GM21526 (cell line): ENCODE data around the gene VWF.
A peak's percentile ranks its signal among the peaks of the same experiment; 100 is the strongest.
"Not testable (repeated sequence)": the region's sequence is repeated elsewhere in the genome, so short reads cannot be mapped to it uniquely, and the experiment has no call there.

Experiments used
- ATAC-seq: cut with Tn5 transposase; IDR thresholded peaks from one replicate; pipeline ENCODE4 v1.9.1; 2021; ENCODE audit warnings: moderate library complexity; ENCODE audit not compliant: unreplicated experiment, low FRiP score

Gene VWF

DNA sequence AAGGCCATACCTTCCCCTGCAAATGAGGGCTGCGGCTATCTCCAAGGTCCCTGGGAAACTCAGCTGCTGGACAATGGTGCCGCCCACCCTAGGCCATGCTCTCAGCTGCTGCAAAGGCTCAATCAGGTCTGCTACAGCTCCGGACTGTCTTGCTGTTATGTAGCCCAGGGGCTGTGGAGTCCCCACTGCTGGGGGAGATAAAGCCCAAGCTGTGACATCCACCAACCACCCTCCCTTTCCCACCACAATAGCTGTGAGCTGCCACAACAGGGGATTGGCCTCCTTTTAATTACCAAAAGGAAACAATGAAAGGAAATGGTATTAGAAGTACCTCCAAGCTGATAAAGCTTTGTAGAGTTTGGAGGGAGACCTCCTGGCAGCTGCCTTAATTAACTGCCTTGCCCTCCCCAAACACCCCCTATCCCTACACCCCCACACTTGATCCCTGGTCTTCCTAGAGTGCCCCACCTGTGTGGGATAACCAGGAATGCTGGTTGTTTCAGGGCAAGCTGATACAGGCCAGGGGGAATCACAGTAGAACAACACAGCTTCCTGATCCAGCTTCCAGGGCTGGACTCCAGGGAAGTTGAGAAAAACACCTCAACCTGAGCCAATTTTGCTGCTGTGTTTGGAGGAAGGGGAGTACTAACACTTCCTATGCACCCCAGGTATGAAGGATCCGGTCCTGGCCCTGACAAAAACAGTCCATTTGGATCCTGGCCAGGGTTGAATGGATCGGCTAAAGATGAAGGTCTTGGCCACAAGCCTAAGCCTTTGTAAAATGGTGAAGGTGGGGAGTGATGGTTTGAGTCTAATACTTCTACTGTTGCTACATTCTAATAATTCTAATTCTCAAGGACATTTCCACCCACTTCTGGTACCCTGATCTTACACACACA is at the start of gene VWF:
Gene VWF (minus strand): TSS at position 260 of the 899 bp plus-strand sequence. CDS start 1,474 bp downstream, outside the sequence.
- no peak for ATAC-seq

DNA sequence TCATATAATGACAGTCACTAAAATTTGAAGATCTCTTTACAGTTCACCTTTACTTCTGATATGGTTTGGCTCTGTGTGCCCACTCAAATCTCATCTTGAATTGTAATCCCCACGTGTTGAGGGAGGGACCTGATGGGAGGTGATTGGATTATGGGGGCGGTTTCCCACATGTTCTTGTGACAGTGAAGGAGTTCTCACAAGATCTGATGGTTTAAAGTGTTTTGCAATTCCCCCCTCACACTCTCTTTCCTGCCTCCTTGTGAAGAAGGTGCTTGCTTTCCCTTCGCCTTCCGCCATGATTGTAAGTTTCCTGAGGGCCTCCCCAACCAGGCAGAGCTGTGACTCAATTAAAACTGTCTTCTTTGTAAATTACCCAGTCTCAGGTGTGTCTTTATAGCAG is 48.4 kb upstream of the VWF start:
- ATAC-seq = no peak

DNA sequence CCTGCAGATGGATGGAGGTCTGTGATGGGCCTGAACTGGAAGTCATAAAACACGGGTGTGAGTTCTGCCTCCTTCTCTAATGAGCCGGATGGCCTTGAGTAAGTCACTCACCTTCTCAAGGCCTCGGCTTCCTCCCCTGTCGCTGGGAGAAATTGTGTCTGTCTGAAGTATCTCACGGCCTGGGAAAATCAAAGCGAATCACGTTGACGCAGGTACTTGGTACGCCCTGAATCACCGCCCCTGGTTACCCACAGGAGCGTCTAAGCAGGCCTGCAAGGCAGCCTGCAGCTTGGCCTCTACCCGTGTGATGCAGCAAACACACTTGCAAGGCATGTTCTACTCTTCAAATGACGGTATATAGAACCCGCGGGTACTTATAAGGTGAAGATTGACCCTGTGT is 47.6 kb upstream of the VWF start:
- no peak for ATAC-seq

DNA sequence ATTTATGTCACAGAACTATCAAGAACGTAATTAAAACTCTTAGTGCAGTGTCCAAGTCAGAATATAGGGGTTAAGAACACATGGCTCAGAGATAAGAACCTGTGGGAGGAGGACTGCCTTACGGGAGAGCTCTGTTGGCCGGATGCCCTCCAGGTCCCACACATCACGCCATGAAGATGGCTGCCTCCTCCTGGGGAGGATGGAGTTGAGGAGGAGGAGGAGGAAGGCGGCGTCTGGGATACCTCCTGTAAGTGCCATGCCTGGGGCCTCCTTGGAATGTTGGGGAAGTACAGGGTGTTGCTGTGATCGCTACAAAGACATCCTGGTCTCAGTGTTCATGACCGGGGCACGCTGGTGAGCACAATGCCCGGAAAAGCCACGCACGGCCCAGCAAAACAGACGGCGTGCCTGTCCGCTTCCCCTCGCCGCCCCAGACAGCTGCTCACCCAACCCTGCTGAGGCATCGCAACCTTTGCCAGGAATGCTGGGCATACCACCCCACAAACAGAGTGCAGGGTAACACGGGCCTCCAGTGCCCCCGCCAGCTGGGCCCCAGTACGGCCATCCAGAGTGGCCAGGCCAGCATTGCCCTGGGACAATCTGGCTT is 47.0 kb upstream of the VWF start:
- no peak for ATAC-seq

DNA sequence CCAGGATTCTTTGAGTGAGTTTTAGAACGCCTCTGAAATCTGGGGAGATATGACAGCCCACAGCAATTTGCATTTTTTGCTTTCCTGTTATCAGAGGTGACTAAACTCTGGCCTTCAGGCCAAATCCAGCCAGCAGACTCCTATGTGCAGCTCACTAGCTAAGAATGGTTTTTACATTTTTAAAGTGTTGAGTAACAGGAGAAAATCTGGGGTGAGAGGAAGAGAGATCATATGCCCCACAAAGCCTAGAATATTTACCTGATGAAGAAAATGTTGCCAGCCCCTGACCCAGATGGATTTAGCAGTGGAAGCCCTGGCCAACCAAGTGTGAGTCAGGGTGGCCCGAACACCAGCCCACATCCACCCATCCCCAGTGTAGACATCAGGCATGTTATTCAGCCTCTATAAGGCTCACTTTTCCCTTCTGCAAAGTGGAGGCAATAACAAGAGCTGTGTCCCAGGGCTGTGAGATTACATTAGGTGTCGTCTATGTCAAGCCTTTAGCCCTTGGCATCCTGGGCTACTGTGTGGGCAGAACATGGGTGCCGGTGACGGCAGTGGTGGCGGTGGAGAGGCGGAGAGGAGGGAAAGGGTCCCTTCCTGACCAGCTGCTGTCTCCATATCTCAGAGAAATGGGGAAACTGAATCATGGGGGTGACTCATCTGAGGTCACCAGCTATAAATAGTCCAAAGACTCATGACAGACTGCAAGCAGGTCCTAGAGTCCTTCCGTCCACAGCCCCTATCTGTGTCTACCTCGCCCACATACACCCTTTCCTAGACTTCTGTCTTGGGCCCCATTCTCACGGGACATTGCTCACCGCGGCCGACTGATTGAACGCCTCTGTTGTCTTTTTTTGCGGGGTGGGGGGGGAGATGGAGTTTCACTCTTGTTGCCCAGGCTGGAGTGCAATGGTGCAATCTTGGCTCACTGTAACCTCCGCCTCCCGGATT is 43.1 kb upstream of the VWF start:
- ATAC-seq = peak; percentile 73

DNA sequence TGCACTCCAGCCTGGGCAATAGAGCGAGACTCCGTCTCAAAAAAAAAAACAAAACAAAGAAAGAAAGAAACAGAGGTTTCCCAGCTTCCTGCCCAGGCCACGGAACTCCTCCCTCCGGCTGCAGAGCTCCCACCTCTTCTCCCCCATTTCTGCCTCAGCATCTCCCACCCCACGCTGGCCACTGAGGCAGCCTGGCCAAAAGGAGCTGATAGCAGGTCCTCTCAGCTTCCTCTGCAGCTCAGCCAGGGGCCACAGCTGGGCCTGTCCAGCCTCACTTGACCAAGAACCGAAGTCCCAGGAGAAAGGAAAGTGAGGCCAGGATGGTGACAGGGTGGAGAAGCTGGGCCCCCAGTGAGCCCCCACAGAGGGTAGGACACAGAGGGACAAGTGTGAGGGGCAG is 42.3 kb upstream of the VWF start:
- no peak for ATAC-seq

DNA sequence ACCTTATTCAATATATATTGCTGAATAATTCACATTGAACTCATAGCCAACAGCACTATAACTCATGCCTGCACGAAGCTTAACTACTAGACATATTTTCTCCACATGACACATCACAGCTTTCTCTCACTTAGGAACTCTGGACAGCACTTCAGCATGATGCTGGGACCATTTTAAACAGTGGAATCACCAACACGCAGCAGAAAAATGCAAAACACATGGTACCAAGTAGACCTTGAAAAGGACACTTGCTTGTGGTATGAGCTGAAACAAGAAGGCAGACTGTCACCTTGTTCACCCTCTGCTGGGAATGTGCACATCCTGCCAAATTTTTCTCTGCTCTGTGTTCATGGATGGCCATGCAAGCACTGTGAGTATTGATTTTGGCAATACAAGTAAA is 40.9 kb upstream of the VWF start:
- no peak for ATAC-seq

DNA sequence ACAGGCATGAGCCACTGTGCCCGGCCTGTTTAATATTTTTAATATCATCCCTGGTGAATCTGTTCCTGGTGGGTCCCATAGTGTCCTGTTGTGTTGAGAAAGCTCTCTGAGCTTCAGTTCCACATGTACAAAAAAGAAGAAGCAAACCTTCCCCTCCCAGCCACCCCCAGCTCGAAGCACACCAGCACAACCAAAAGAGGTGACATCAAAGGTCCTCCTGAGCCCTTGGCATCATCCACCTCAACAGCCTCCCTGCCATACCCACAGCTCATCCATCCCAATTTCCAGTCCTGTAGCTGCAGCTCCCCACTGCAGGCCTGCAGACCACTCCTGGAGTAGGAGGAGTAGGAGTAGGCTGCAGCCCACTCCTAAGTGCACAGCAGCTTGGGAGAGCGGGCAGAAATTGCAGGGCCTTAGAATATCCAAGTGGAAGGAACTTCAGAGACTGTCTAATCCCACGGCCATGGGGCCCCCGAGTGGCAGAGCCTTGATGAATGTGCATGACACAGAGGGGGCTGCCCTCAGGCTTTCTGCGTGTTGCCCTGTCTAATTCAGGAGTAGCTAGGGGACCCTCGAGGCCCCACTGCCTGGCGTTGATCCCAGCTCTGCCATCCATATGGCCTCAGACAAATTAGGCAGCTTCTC is 39.1 kb upstream of the VWF start:
- no peak for ATAC-seq

DNA sequence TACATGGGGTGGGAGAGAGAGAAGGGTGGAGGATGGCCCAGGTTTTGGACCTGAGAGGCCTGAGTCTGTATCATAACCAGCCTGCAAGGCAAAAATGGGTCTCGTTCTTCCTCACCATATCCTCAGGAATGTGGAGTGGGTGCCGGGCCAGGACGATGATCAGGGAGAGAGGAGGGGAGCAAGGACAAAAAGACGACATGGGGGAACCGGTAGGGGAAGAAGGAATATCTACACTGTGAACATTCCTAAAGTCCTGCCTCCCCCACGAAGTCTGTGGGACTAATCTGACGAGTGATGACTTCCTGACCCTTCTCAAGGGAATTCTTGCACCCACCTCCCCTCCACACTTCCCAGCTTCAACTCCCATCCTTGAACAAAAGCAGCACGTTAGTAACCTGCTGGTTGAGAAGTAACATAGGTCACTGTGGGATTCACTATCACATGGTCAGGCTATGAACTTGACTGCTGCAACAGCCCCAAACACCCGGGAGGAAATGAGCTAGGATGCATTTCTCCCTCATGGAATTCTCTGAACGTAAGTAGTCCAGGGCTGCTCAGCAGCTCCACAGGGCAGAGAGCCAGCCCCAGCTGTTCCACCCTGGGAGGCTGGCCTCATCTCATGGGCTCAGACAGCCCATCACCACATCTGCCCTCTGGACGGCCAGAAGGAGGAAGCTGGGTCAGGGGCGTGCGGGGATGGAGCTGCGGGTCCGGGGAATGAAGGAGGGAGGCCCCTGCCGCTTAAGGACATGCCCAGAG is 36.8 kb upstream of the VWF start:
- no peak for ATAC-seq

DNA sequence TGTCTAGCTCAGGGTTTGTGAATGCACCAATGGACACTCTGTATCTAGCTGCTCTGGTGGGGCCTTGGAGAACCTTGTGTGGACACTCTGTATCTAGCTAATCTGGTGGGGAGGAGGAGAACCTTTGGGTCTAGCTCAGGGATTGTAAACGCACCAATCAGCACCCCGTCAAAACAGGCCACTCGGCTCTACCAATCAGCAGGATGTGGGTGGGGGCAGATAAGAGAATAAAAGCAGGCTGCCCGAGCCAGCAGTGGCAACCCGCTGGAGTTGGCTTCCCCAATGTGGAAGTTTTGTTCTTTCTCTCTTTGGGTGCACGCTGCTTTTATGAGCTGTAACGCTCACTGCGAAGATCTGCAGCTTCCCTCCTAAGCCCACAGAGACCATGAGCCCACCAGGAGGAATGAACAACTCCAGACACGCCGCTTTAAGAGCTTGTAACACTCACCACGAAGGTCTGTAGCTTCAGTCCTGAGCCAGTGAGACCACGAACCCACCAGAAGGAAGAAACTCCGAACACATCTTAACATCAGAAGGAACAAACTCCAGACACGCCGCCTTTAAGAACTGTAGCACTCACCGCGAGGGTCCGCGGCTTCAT is 35.7 kb upstream of the VWF start:
- not testable (repeated sequence) for ATAC-seq

DNA sequence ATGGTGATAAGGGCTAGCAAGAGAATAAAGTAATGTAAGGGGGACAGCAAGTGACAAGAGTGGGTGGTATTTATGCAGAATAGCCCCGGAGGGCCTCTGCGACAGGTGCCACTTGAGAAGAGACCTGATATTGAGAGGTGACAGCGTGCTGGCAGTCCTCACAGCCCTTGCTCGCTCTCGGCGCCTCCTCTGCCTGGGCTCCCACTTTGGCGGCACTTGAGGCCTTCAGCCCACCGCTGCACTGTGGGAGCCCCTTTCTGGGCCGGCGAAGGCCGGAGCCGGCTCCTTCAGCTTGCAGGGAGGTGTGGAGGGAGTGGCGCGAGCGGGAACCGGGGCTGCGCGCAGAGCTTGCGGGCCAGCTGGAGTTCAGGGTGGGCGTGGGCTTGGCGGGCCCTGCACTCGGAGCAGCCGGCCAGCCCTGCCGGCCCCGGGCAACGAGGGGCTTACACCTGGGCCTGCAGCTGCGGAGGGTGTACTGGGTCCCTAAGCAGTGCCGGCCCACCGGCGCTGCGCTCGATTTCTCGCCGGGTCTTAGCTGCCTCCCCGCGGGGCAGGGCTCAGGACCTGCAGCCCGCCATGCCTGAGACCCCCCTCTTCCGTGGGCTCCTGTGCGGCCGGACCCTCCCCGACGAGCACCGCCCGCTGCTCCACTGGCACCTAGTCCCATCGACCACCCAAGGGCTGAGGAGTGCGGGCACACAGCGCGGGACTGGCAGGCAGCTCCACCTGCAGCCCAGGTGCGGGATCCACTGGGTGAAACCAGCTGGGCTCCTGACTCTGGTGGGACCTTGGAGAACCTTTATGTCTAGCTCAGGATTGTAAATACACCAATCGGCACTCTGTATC is 34.9 kb upstream of the VWF start:
- ATAC-seq = not testable (repeated sequence)

DNA sequence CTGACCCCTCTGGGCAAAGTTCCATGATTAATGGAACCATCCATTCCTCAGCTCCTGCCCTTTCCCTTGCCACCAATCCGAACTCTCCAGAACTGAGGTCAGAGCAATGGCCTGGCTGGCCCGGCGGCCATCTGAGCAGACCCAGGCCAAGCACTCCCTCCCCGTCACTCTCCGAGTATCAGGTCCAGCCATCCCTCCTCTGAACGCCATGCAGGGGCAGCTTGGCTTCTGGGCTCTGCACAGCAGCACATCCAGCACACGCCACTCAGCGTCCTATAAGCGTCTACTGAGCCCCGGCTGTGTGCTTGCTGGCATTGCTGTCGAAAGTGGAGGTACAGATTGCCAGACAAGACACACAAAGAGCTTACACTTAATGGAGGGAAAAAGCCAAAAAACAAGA is 34.3 kb upstream of the VWF start:
- ATAC-seq = no peak

DNA sequence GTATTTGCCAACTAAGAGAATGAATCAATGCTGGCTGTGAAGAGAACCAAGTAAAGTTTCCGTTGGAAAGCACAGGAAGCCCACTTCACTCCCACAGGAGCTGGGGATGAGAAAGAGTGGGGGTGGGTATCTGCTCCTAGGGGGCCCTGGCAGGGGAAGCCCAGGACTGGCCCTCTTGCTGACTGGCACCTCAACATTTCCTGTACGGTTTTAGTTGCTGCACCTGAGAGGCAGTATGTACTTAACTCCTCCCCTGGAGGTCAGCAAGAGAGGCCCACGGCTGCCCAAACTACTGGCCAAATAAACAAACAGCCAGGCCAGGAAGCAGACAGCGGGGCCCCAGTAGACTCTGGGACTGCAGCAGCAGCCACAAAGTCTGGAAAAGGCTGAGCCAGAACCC is 33.8 kb upstream of the VWF start:
- ATAC-seq = no peak

DNA sequence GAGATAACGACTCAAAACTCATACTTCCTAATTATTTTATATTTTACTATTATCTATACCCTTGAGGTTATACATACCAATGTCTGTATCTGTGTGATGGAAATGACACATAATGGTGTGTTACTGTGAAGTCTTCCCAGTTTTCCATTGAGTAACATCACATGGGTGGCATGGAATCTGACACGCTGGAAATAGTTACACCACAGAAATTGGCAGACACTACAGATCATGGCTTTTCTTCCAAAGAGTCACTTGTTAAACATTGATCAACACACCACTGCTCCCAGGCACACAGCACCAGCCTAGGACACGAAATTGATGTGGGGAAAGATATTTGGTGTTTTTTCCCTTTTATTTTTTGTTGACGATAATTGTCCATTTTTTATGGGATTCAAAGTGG is 33.0 kb upstream of the VWF start:
- no peak for ATAC-seq

DNA sequence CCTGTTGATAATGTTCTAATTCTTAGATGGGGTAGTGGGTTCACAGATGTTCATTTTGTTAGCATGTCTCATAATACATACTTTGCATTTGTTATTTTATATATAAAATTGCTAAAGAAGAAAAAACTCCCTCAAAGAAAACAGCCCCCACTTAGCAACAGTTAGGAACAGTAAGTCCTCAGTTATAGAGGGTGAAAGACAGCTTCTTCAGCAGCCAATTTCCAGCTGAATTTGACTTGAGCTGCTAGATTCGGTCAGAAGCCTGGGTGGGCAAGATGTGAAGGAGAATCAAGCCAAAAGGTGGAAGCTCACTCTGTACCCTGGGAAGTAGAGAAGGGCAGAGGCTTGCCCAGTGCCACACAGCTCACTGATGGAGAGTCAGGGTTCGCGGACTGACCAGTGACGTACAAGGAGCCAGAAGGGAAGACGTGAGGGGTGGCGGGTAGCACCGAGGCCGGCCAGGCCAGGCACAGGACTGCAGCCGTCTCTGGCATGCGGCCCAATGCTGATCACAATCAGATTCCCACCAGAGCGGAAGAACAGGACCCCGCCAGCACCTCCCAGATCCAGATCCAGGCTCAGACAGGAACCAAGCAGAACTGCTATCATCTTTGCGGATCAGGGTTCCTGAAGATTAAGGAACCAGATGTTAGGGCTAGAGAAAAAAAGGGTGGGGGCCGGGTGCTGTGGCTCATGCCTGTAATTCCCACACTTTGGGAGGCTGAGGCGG is 30.4 kb upstream of the VWF start:
- no peak for ATAC-seq

DNA sequence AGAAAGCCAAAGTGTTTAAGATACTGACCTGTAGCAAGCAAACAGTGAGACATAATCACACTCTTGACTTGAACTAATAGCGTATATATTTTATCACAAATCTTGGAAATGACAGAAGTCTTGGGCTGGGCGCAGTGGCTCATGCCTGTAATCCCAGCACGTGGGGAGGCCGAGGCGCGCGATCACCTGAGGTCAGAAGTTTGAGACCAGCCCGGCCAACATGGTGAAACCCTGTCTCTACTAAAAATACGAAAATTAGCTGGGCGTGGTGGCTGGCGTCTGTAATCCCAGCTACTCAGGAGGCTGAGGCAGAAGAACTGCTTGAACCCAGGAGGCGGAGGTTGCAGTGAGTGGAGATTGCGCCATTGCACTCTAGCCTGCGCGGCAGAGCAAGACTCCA is 24.3 kb upstream of the VWF start:
- not testable (repeated sequence) for ATAC-seq

DNA sequence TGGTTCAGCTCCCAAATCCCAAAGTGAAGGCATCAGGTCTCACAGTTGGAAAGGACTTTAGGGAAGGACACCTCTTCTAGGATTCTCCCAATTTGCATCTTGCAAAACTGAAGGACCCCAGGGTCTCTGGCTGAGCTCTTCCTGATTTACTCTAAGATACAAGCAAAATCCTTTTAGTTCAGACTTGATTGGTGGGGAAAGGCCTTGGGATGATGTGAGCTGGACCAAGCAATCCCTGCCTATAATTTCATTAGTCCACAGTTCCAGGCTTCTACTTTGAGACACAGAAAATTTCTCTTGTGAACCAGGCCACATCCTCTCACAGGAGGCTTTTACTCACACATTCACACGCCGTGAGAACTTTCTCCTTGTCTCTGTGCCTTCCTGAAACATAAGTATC is 23.6 kb upstream of the VWF start:
- ATAC-seq = no peak

DNA sequence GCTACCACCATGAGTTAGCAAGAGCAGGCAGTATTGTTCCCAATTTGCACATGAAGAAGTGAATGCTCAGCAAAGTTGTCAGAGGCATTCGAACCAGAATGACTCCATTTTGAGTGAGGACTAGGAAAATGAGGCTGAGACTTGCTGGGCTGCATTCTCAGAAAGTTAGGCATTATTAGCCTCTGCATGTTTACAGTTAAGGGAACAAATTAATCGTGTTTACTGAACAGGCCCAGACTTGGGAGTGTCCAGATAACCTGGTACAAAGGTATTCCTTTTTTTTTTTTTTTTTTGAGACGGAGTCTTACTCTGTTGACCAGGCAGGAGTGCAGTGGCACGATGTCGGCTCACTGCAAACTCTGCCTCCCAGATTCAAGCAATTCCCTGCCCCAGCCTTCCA is 22.5 kb upstream of the VWF start:
- no peak for ATAC-seq
